T follicular helper cell (primary cell): Measurements from ENCODE around the gene AAMP.
A peak's percentile ranks its signal among the peaks of the same experiment; 100 is the strongest.
"Not testable (repeated sequence)": the region's sequence is repeated elsewhere in the genome, so short reads cannot be mapped to it uniquely, and the experiment has no call there.

Source experiments
- DNase-seq: peaks from one replicate; pipeline ENCODE4 v3.0.0-alpha.2; 2020; ENCODE audit warnings: low read depth
- total RNA-seq, 2 experiments: gene quantifications; one replicate each; lab custom pipeline; 2026; lab: John Stamatoyannopoulos, UW

Gene AAMP, protein sequence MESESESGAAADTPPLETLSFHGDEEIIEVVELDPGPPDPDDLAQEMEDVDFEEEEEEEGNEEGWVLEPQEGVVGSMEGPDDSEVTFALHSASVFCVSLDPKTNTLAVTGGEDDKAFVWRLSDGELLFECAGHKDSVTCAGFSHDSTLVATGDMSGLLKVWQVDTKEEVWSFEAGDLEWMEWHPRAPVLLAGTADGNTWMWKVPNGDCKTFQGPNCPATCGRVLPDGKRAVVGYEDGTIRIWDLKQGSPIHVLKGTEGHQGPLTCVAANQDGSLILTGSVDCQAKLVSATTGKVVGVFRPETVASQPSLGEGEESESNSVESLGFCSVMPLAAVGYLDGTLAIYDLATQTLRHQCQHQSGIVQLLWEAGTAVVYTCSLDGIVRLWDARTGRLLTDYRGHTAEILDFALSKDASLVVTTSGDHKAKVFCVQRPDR
- total RNA-seq, result 92.3 to 146 reads per million in 2 experiments

DNA sequence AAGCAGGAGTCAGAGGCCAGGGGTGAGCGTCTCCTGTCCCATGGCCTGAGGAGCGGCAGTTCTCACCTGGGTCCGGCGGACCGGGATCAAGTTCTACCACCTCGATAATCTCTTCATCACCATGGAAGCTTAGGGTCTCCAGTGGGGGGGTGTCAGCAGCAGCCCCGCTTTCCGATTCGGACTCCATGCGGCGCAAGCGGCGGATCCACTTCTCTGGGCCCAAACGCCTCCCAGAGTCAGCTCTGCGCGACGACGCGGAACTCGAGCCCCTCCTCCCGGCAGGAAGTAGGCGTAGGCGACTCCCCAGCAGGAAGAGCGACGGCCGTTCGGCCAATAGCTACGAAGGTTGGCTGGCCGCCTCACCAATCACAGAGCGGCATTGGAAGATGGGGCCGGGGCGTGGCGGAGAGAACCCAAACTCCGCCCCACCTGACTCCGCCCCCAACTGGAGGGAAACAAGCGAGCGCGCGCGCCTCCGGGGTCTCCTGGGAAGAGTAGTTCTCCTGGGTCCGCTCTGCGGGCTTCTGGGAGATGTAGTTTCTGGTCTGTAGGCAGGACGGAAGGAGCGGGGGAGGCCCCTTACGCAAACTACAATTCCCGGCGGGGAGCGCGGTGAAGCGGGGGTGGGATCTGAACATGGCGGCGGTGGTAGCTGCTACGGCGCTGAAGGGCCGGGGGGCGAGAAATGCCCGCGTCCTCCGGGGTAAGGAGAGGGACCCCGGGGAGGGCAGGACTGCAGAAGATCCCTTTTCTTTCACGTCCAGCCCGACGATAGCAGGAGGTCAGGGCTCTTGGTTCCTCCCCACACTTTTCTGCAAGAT, at the start of gene AAMP, which contains the start of gene PNKD:
Gene AAMP, minus strand, starts transcription at position 238 of the 821 bp plus-strand sequence. Its CDS starts 51 bp downstream, at position 187.
Gene PNKD, plus strand, starts transcription at position 620 of the 821 bp plus-strand sequence. Its CDS starts 17 bp downstream, at position 637.
- peak; percentile 100 for DNase-seq

DNA sequence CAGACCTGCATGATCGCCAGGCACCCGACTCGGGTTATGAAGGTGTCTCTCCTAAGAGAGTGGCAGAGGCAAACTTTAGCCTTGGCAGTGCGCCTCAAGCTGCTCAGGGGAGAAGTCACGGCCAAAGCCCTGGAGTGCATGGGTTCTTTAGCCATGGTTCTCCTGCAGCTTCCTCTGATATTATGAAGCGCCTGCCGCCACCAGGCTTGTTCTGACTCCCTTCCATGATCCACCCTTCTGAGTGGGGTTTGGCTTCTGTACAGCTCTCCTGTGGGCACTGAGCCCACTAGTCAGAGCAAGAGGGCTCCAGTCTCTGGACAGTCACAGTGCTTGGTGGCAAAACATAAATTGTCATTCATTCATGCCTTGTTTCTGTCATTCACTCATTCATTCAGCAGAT, 48.3 kb upstream of the AAMP start:
- DNase-seq, result no peak

DNA sequence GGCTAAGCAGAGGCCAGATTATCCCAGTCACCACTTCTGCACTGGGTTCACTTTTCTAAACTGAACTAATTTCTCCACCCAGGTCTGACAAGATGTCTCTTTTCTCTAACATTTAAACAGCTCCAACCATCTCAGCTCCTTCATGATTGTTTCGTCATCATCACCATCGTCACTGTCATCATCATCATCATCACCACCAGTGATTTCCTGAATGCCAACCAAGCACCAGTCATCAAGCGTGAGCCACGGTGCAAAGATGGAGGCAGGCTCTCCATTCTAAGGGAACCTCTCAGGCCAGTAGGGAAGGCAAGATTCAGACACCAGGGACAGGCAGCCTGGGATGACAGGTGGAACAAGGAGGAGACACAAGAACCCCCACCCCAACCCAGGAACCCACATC, 47.9 kb upstream of the AAMP start:
- no peak for DNase-seq

- DNase-seq, result no peak
These were observed 47.3 kb upstream of the AAMP start for GRCh38 chr2:218317303-218317630.

GRCh38 chr2:218315397-218315796, 45.5 kb upstream of the AAMP start:
- no peak for DNase-seq

DNA sequence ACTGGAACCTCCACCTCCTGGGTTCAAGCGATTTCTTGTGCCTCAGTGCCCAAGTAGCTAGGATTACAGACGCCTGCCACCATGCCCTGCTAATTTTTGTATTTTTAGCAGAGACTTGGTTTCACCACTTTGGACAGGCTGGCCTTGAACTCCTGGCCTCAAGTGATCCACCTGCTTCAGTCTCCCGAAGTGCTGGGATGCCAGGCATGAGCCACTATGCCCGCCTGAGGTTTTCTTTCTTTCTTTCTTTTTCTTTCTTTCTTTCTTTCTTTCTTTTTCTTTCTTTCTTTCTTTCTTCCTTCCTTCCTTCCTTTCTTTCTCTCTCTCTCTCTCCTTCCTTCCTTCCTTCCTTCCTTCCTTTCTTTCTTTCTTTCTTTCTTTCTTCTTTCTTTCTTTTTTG, 44.8 kb upstream of the AAMP start:
- DNase-seq, result not testable (repeated sequence)

GRCh38 chr2:218313356-218313755, 43.4 kb upstream of the AAMP start:
- no peak for DNase-seq

DNA sequence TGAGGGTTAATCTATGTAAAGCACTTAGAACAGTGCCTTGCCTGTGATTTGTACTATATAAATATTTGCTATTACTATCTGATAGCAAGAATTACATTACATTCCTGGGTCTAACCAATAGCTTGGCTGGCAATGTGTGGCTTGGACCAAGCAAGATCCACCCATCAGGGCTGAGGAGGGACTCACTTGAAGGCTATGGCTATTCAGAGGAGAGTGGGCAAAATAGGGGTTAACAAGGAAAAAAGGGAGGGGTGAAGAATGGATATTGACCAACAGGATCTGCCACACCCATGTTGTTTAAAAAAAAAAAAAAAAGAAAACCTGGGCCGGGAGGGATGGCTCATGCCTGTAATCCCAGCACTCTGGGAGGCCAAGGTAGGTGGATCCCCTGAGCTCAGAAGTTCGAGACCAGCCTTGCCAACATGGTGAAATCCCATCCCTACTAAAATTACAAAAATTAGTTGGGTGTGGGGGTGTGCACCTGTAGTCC, 42.4 kb upstream of the AAMP start:
- DNase-seq, result no peak

DNA sequence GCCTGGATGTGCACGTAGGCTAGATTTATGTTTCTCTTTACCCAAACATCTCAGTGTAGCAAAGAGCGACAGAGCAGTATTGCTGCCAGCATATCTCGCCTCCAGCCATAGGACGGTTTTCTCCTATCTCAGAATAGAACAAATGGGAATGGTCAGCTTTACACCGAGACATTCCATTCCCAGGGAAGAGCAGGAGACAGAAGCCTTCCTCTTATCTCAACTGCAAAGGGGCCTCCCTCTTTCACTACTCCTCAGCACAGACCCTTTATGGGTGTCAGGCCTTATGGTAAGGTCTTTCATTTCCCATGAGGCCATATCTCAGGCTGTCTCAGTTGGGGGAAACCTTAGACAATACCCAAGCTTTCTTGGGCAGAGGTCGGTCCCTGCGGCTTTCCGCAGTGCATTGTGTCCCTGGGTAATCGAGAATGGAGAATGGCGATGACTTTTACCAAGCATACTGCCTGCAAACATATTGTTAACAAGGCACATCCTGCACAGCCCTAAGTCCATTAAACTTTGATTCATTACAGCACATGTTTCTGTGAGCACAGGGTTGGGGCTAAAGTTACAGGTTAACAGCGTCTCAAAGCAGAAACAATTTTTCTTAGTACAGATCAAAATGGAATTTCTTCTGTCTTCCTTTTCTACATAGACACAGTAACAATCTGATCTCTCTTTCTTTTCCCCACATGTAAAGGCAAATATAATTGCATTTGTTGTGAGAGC, 41.8 kb upstream of the AAMP start:
- DNase-seq, result not testable (repeated sequence)

DNA sequence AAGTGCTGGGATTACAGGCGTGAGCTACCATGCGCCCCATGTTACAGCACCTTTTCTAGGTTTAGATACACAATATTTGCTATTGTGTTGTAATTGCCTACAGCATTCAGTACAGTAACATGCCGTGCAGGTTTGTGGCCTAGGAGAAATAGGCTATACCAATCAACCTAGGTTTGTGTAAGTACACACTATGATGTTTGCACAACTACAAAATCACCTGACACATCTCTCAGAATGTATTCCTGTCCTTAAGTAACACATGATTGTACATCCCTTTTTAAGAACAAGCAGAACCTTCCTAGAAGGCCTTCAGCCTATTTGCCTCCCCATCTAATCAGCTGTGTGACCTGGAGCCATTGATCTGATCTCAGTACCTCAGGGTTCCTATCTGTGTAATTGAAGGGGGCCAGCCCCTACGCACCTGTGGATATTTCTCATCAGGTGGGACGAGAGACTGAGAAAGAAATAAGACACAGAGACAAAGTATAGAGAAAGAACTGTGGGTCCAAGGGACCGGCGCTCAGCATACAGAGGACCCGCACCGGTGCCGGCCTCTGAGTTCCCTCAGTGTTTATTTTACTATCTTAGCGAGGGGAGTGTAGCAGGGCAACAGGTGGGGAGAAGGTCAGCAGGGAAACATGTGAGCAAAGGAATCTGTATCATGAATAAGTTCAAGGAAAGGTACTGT, 41.1 kb upstream of the AAMP start:
- DNase-seq, result no peak

- no peak for DNase-seq
These were observed 37.6 kb upstream of the AAMP start for GRCh38 chr2:218307415-218308090.

- DNase-seq, result no peak
These were observed 36.4 kb upstream of the AAMP start for GRCh38 chr2:218306184-218306920.

DNA sequence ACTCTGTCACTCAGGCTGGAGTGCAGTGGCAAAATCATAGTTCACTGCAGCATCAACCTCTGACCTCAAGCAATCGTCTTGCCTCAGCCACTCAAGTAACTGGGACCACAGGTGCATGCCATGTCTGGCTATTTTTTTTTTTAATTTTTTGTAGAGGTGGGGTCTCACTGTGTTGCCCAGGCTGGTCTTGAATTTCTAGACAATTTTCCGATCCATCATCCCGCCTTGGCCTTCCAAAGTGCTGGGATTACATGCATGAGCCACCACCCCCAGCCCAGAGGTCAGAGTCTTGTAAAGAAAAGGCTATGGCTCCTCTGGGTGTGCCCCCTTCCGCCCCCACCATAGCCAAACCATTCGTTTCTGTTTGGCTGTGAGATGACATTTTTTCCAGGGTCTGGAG, 35.4 kb upstream of the AAMP start:
- no peak for DNase-seq

DNA sequence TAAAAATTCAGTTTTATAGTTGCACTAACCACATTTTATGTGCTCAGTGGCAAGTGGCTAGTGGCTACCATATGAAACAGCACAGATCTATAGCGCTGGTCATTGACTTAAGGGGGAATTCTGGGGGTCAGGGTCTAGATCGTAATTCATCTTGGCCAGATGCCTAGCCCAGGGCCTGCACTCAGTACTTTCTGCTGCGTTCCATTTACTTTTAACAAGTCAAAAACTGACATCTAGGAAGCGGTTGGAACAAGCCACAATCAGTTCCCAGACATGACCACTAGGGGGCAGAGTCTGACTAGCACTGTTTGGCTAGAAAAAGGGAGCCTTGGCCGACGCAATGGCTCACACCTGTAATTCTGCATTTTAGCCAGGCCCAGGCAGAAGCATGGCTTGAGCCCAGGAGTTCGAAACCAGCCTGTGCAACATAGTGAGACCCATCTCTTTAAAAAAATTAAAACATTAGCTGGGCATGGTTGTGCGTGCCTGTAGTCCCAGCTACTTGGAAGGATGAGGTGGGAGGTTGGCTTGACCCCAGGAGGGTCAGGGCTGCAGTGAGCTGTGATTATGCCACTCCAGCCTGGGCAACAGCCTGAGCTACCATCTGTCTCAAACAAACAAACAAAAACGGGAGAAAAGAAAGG, 31.4 kb upstream of the AAMP start:
- DNase-seq, result peak; percentile 80

DNA sequence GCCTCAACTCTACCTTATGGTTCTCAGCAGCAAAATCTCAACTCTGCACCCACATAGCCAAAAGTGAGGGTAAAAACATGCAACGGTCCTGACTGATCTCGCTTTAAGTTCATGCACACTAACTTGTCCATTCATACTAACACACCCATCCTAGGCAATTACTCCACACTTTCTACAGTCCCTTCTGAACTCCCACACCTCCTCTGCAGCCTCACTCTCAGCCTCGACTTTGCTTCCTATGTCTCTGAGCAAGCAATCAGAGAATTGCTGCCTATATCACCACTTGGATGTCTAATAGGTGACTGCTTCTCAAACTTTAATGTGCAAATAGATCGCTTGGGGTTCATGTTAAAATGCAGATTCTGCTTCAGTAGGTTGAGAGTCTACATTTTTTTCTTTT, 30.2 kb upstream of the AAMP start:
- DNase-seq, result no peak

DNA sequence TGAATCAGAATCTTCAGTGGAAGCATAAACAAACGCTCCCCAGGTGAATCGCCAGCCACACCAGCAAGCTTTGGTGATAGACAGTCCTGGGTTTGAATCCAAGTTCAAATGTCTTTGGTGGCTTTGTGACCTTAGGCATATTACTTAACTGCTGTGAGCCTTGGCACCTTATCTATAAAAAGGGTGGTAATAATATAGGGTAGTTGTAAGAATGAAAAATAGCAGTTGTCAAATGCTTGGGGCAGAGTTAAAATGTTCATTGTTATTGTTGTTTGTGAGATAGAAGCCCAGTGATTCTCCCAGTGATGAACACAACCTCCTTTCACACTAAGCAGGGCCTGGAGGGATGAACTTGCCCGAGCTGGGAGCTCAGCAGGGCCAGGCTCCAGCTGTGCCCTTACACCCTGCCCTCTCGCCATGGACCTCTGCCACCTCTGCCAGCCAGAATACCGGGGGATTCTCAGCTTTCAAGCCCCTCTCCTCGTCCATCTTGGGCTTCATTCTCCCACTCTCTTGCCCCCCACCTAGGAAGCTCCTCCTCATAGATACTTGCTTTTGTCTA, 28.5 kb upstream of the AAMP start:
- DNase-seq, result no peak

- DNase-seq, result no peak
These were observed 26.9 kb upstream of the AAMP start for GRCh38 chr2:218296847-218297246.

GRCh38 chr2:218296200-218296599, 26.3 kb upstream of the AAMP start:
- DNase-seq, result no peak

DNA sequence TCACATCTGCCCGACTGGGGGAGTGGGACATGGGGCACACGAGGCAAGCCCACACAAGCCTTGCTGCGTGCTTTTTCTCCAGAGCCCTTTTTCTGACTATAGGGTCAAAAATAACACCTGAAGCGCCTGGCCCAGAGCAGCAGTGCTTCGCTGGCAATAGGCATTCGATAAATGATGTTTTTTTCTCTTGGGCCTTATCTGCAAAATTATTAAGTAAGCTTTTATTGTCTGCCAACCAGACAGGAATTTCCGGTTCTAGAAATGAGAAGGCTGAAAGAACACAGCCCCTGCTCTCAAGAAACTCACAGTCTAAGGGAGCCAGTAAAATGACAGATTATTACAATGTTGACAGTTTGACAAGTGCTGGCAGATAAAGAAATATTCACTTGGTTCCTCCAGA, 25.1 kb upstream of the AAMP start:
- DNase-seq, result no peak
